VCaP (cell line): ENCODE measurements around the gene RPTOR.
"Not testable (repeated sequence)": the region's sequence is repeated elsewhere in the genome, so short reads cannot be mapped to it uniquely, and the experiment has no call there.

Source experiments
- H3K27ac ChIP-seq: fragments of 450-650 bp; 2 replicates; pipeline ENCODE4 v1.5.1; 2017
- TF ChIP-seq, protein P1 (sequence below): fragments of 450-650 bp; conservative IDR thresholded peaks from 2 replicates; pipeline ENCODE4 v1.5.1; 2017; ENCODE audit warnings: mild to moderate bottlenecking, moderate library complexity

RPTOR gene

DNA sequence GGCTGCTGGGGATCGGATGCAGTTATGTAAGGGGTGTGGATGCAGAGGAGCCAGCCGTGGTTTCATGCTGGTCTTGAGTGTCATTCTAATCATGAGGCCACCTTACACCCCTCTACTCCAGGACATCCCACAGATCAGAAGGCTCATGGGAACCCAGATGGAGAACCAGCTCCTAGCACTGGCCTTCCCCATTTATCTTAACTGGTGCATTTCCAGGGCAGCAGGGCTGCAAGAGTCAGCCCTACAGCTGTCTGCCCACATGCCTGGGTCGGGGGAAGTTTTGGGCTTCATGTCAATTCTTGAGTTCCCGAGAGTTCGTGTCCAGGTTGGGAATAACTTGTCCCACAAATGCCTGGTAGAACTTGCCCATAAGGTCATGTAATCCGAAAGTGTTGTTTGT, 29.1 kb downstream of the RPTOR start:
- no peak overlapping the region for H3K27ac ChIP-seq
- TF ChIP-seq, protein P1, sequence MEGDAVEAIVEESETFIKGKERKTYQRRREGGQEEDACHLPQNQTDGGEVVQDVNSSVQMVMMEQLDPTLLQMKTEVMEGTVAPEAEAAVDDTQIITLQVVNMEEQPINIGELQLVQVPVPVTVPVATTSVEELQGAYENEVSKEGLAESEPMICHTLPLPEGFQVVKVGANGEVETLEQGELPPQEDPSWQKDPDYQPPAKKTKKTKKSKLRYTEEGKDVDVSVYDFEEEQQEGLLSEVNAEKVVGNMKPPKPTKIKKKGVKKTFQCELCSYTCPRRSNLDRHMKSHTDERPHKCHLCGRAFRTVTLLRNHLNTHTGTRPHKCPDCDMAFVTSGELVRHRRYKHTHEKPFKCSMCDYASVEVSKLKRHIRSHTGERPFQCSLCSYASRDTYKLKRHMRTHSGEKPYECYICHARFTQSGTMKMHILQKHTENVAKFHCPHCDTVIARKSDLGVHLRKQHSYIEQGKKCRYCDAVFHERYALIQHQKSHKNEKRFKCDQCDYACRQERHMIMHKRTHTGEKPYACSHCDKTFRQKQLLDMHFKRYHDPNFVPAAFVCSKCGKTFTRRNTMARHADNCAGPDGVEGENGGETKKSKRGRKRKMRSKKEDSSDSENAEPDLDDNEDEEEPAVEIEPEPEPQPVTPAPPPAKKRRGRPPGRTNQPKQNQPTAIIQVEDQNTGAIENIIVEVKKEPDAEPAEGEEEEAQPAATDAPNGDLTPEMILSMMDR = no peak

DNA sequence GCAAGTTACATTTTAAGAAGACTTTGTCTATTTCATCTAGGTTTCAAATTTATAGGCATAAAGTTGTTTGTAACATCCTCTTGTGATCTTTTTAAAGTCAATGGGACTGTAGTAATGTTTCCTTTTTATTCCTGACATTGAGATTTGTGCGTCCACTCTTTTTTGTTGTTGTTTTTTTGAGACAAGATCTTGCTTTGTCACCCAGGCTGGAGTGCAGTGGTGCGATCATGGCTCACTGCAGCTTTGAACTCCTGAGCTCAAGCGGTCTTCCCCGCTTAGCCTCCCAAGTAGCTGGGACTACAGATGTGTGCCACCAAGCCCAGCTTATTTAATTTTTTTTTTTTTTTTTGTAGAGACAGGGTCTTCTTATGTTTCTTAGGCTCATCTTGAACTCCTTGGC, 29.9 kb downstream of the RPTOR start:
- TF ChIP-seq, protein P1 = no peak
- no peak overlapping the region for H3K27ac ChIP-seq

DNA sequence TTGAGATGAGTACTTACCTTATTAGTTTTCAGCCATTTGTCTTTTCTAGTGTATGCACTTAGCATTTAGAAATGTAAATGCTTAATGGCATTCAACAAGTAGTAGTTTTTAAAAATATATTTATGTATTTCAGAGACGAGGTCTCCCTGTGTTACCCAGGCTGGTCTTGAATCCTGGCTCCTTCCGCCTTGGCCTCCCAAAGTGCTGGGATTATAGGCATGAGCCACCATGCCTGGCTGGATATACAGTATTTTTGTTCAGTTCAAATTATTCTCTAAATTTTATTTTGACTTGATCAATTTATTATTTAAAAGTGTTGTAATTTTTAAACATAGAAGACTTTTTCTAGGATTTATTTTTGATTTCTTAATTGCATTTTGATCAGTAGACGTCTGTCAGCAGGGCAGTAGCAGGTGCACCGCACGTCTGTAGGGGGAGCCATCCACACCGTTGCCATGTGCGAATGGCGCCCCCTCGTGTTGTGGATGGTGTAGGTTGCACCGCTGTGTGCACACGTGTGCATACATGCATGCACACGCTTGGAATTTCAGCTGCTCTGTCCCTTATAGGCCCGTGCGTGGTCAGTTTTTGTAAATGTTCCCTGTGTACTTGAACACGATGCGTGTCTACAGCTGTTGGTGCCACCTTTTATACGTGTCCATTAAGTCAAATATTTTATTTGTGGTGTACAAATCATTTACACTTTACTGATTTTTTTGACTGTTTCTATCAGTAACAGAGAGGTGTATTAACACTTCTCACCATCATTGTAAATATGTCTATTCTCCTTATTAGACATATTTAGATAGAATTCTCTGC, 30.6 kb downstream of the RPTOR start:
- TF ChIP-seq, protein P1 = peak; percentile 100
- H3K27ac ChIP-seq = peak overlapping the region; percentile 33

DNA sequence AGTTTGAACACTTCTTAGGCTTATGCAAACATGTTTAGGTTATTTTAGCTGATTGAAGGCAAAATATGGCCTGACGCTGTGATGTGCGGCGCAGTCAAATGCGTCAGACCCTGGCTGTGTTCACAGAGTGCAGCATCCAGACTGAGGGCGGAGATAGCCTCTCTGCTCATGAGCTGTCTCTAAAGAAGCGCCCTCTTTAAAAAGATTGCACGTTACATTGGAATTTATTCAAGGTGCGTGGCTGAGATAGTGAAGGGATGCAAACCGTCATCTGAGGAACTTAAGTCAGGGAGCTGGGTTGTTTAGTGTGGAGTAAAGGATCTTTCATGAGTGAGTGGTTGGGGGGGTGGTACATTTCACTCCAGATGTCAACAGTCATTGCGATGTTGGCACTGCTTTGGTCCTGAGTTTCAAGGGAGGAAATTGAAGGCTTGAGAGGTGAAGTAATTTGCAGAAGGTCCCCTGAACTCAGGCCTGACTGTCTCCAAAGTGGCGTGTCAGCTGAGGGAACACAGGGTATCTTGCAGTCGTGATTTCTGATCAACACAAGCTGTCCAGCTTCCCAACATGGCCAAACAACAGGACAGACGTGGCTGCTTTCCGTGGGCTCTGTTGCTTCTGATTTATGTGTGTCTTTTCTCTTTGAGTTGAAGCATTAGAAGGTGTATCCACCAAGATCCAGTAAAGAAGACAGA, 33.4 kb downstream of the RPTOR start:
- H3K27ac ChIP-seq = no peak overlapping the region; the same call in 1 of the 2 replicates
- TF ChIP-seq, protein P1 = no peak

DNA sequence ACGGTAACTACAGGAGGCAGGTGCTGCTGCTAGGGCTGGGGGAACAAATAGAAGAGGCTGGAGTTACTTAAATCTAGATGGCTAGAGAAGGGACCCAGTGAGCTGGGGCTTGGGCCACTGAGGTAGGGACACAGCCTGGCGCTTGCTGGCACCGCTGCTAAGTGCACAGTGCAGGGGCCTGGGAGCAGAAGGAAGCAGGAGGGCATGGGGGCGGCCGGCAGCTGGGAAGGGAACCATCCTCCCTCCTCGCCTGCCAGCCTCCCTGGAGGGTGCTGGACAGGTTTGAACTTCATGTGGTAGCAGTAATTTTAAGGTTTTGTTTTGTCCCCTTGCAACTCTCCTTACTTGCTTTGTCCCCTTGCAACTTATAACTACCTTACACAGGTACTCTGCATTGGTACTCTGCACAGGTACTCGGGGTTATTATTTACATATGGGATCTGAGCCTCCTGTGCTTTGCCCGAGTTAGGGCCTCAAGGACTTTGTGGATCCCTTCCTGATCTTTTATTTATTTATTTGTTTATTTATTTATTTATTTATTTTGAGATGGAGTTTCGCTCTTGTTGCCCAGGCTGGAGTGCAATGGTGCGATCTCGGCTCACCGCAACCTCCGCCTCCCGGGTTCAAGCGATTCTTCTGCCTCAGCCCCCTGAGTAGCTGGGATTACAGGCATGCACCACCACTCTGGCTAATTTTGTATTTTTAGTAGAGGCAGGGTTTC, 34.2 kb downstream of the RPTOR start:
- H3K27ac ChIP-seq = not testable (repeated sequence)

DNA sequence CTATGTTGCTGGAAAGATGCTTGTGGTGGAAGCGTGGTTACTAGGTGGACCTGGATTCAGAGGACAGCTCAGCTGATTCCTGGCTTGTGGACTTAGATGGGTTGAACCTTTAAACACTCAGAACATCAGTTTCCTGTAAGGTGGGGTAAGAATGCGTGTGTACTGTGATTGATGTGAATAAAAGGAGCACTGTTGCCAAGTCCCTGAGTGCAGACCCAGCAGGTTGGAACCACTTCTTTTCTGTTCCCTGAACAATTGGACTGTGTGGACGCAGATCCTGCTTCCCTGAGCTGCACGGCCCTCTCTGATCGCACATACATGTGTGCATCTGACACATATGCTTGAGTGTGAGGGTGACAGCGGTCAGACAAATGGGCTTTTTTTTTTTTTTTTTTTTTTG, 37.5 kb downstream of the RPTOR start:
- H3K27ac ChIP-seq = no peak overlapping the region
- TF ChIP-seq, protein P1 = no peak

DNA sequence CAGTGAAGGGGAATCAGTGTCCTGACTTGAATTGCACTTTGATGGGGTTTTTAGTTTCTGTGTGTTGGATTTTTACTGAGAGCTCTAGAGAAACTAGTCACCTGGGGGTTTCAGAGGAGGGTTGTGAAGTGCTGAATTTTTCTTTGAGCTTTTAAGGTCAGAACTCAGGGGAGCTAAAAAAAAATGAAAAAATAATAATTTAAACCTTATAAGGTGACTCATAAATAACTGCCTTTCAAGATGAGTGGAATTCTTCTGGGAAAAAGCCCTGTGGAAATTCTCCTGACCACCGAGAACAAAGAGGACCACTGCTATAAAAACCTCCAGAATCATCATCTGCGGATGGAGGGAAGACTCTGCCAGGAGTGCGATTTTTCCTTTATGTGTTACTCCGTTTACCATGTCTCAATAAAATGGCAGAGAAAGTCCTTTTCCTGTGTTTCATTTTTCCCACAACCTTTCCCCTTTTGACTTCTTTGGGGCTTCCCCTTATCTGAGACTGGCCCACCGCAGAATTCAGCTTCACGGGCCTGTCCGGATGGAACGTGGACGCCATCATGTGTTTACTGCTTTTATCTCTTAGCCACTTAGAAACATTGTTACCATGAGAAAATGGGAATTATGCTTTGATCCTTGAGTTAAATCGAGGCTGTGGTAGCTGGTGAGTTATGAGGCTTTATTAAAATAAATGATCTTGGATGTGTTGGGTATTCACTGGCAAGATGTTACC, 39.7 kb downstream of the RPTOR start:
- TF ChIP-seq, protein P1 = no peak

More for the DNA sequence above, 39.7 kb downstream of the RPTOR start:
- H3K27ac ChIP-seq = no peak overlapping the region
